Measurements from ENCODE around the gene RPS27A. TPM values are rescaled to one million over a fixed set of nuclear protein-coding genes. Genes with fewer than 3 reads are reported as not detected.
"Not testable (repeated sequence)": the region's sequence is repeated elsewhere in the genome, so short reads cannot be mapped to it uniquely, and the experiment has no call there.

RPS27A gene
- total RNA-seq, result 1,000 to 10,000 TPM; 1,468 to 1,556 TPM

GRCh38 chr2:55232084-55232862 is at the start of gene RPS27A, which contains the start of gene CLHC1:
Gene RPS27A (plus strand): TSS chr2:55232688. CDS start chr2:55232825, 137 bp downstream.
Gene CLHC1 (minus strand): TSS chr2:55232293. CDS start chr2:55222411, 9,882 bp downstream.
- peaks cover 52% of the 10 kb centered on the region for H3K4me1 Mint-ChIP-seq (ENCODE audit: low read depth)
- intact Hi-C loops (cut with micrococcal nuclease), result loop anchor here (1.0 to 5.0 kb wide), 15 partner anchors 9 to 1465 kb away; partner anchors contain the start of genes CFAP36, CHAC2, EML6 and MTIF2
- peak; percentile 94 for DNase-seq
- H3K27me3 Mint-ChIP-seq (ENCODE audit: low read depth), result no peaks in the 10 kb centered on the region
- peak within 1 kb of the TSS; percentile 95 for H3K27ac Mint-ChIP-seq
- H3K4me3 Mint-ChIP-seq, result peak within 1 kb of the TSS; percentile 97
- no peaks in the 10 kb centered on the region for H3K9me3 Mint-ChIP-seq
- CTCF ChIA-PET, result no interaction called here
- peaks cover 41% of the 10 kb centered on the region for H3K36me3 Mint-ChIP-seq (ENCODE audit: low read depth)

- H3K27ac Mint-ChIP-seq; H3K4me3 Mint-ChIP-seq; intact Hi-C loops (cut with micrococcal nuclease); H3K9me3 Mint-ChIP-seq; H3K4me1 Mint-ChIP-seq (ENCODE audit: low read depth); H3K27me3 Mint-ChIP-seq (ENCODE audit: low read depth); DNase-seq: not testable (repeated sequence)
- peaks cover 10% of the 10 kb centered on the region for H3K36me3 Mint-ChIP-seq (ENCODE audit: low read depth)
- CTCF ChIA-PET, result interaction anchor here (0.8 to 1.0 kb wide), 2 partner anchors 208 to 288 kb away, joined by 3 to 5 read pairs; no protein-coding TSS in a partner anchor
Measured at GRCh38 chr2:55186837-55187236, 45.7 kb upstream of the RPS27A start.

GRCh38 chr2:55191888-55192287 is 40.6 kb upstream of the RPS27A start:
- H3K27me3 Mint-ChIP-seq (ENCODE audit: low read depth); H3K9me3 Mint-ChIP-seq; H3K4me1 Mint-ChIP-seq (ENCODE audit: low read depth); CTCF ChIA-PET; H3K4me3 Mint-ChIP-seq; intact Hi-C loops (cut with micrococcal nuclease); DNase-seq; H3K27ac Mint-ChIP-seq: not testable (repeated sequence)
- H3K36me3 Mint-ChIP-seq (ENCODE audit: low read depth), result peaks cover 18% of the 10 kb centered on the region

GRCh38 chr2:55196526-55196925 is 36.0 kb upstream of the RPS27A start:
- Mint-ChIP-seq H3K4me1 (ENCODE audit: low read depth) (no peaks in the 10 kb centered on the region), H3K27me3 (ENCODE audit: low read depth) (no peaks in the 10 kb centered on the region), H3K27ac (no peak overlapping the region), H3K9me3 (peaks cover 3% of the 10 kb centered on the region), H3K36me3 (ENCODE audit: low read depth) (peaks cover 28% of the 10 kb centered on the region), H3K4me3 (no peak overlapping the region)
- CTCF ChIA-PET, result interaction anchor here (0.8 kb wide), 1 partner anchor 11 kb away, joined by 3 read pairs; no protein-coding TSS in a partner anchor
- DNase-seq, result no peak
- intact Hi-C loops (cut with micrococcal nuclease), result no loop called here

- H3K27ac Mint-ChIP-seq, result no peak overlapping the region
- H3K4me1 Mint-ChIP-seq (ENCODE audit: low read depth), result no peaks in the 10 kb centered on the region
- intact Hi-C loops (cut with micrococcal nuclease), result no loop called here
- no peaks in the 10 kb centered on the region for H3K27me3 Mint-ChIP-seq (ENCODE audit: low read depth)
- CTCF ChIA-PET, result no interaction called here
- peaks cover 34% of the 10 kb centered on the region for H3K36me3 Mint-ChIP-seq (ENCODE audit: low read depth)
- H3K4me3 Mint-ChIP-seq, result no peak overlapping the region
- no peak for DNase-seq
- peaks cover 5% of the 10 kb centered on the region for H3K9me3 Mint-ChIP-seq
Measured at GRCh38 chr2:55200416-55200815, 32.1 kb upstream of the RPS27A start.

- Mint-ChIP-seq H3K36me3 (ENCODE audit: low read depth) (peaks cover 20% of the 10 kb centered on the region), H3K4me1 (ENCODE audit: low read depth) (no peaks in the 10 kb centered on the region)
- intact Hi-C loops (cut with micrococcal nuclease), result no loop called here
Measured at GRCh38 chr2:55204536-55204935, 28.0 kb upstream of the RPS27A start.

GRCh38 chr2:55204950-55205349 is 27.5 kb upstream of the RPS27A start:
- H3K27me3 Mint-ChIP-seq (ENCODE audit: low read depth), result no peaks in the 10 kb centered on the region
- peaks cover 17% of the 10 kb centered on the region for H3K36me3 Mint-ChIP-seq (ENCODE audit: low read depth)
- no peak overlapping the region for H3K4me3 Mint-ChIP-seq
- H3K9me3 Mint-ChIP-seq, result peaks cover 3% of the 10 kb centered on the region
- no peaks in the 10 kb centered on the region for H3K4me1 Mint-ChIP-seq (ENCODE audit: low read depth)
- no peak overlapping the region for H3K27ac Mint-ChIP-seq
- CTCF ChIA-PET, result no interaction called here
- intact Hi-C loops (cut with micrococcal nuclease), result no loop called here
- no peak for DNase-seq

More at GRCh38 chr2:55204536-55204935, 28.0 kb upstream of the RPS27A start:
- H3K27me3 Mint-ChIP-seq (ENCODE audit: low read depth), result no peaks in the 10 kb centered on the region
- no peak for DNase-seq
- H3K9me3 Mint-ChIP-seq, result peaks cover 4% of the 10 kb centered on the region
- H3K27ac Mint-ChIP-seq, result no peak overlapping the region
- H3K4me3 Mint-ChIP-seq, result no peak overlapping the region
- CTCF ChIA-PET, result no interaction called here

GRCh38 chr2:55213822-55214221 is 18.7 kb upstream of the RPS27A start:
- DNase-seq, result no peak
- H3K4me3 Mint-ChIP-seq, result no peak overlapping the region
- no peaks in the 10 kb centered on the region for H3K4me1 Mint-ChIP-seq (ENCODE audit: low read depth)
- no peaks in the 10 kb centered on the region for H3K9me3 Mint-ChIP-seq
- intact Hi-C loops (cut with micrococcal nuclease), result no loop called here
- CTCF ChIA-PET, result no interaction called here
- H3K27ac Mint-ChIP-seq, result no peak overlapping the region
- H3K27me3 Mint-ChIP-seq (ENCODE audit: low read depth), result no peaks in the 10 kb centered on the region
- no peaks in the 10 kb centered on the region for H3K36me3 Mint-ChIP-seq (ENCODE audit: low read depth)

- Mint-ChIP-seq H3K4me3 (peak overlapping the region; percentile 71), H3K4me1 (ENCODE audit: low read depth) (peaks cover 36% of the 10 kb centered on the region), H3K27ac (peak overlapping the region; percentile 68), H3K36me3 (ENCODE audit: low read depth) (peaks cover 8% of the 10 kb centered on the region), H3K27me3 (ENCODE audit: low read depth) (no peaks in the 10 kb centered on the region), H3K9me3 (no peaks in the 10 kb centered on the region)
- intact Hi-C loops (cut with micrococcal nuclease), result loop anchor here (1.0 to 5.0 kb wide), 8 partner anchors 8 to 1107 kb away; partner anchors contain the start of genes ACYP2, CFAP36, CLHC1 and EML6
- CTCF ChIA-PET, result interaction anchor here (0.6 to 0.8 kb wide), 2 partner anchors 207 to 349 kb away, joined by 3 read pairs; no protein-coding TSS in a partner anchor
- no peak for DNase-seq
Measured at GRCh38 chr2:55223958-55224760, 8.3 kb upstream of the RPS27A start.

- Mint-ChIP-seq H3K27ac (no peak overlapping the region), H3K9me3 (no peaks in the 10 kb centered on the region)
Measured at GRCh38 chr2:55224761-55225261, 7.7 kb upstream of the RPS27A start.

GRCh38 chr2:55225481-55226020 is 6.9 kb upstream of the RPS27A start:
- Mint-ChIP-seq H3K4me1 (ENCODE audit: low read depth) (peaks cover 41% of the 10 kb centered on the region), H3K27ac (peak overlapping the region; percentile 14), H3K4me3 (no peak overlapping the region), H3K36me3 (ENCODE audit: low read depth) (peaks cover 13% of the 10 kb centered on the region), H3K27me3 (ENCODE audit: low read depth) (no peaks in the 10 kb centered on the region), H3K9me3 (no peaks in the 10 kb centered on the region)
- no peak for DNase-seq
- CTCF ChIA-PET, result no interaction called here
- intact Hi-C loops (cut with micrococcal nuclease), result no loop called here

More at GRCh38 chr2:55224761-55225261, 7.7 kb upstream of the RPS27A start:
- Mint-ChIP-seq H3K27me3 (ENCODE audit: low read depth) (no peaks in the 10 kb centered on the region), H3K36me3 (ENCODE audit: low read depth) (peaks cover 11% of the 10 kb centered on the region), H3K4me1 (ENCODE audit: low read depth) (peaks cover 37% of the 10 kb centered on the region), H3K4me3 (no peak overlapping the region)
- intact Hi-C loops (cut with micrococcal nuclease), result loop anchor here (5.0 kb wide), 1 partner anchor 1108 kb away; the partner anchor contains the start of gene ACYP2
- CTCF ChIA-PET, result interaction anchor here (0.6 to 0.8 kb wide), 2 partner anchors 207 to 349 kb away, joined by 3 read pairs; no protein-coding TSS in a partner anchor
- DNase-seq, result no peak
